Measurements from ENCODE around the gene OR52J3. TPM values are rescaled to one million over a fixed set of nuclear protein-coding genes. Genes with fewer than 3 reads are reported as not detected.

Gene OR52J3
- total and polyA plus RNA-seq, 2 of the 8 experiments (the other 6 are each of a cell fraction or from before 2014, with no cell fraction given): not detected

DNA sequence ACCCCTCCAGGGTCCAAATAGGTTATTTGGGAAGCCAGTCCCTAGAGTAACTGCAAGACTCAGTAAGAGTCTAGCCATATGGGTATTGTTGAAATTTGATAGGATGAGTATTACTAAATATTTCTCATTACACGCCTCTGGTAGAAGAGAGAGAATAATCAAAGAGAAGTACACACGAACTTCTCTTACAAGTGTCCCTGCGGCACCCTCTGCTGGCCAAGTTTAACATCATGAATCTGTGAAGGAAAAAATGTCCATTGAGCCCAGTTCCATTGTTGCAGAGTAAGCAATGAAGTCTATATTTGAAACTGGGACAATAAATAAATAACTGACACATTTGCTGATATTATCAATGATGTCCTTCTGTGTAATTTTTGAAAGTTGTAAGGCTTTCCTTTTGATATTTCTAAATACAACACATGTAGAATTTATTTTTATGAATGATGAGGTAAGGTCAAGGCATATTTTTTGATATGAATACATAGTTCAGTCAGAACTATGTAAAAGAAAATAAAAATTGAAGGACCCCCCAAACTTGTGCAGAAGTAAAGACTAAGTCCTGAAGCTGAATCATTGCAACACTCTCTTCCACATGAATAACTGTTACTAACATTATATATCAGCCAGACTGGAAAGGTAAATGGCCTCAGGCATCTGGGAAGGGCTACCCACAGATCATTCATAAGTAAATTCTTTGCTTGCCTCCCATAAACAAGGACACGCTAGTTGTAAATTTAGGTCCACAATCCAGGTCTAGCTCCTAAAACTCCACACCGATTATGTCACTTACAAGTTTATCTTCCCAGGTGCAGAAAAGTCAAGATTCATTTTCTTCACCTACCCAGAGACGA is 41.7 kb upstream of the OR52J3 start (continued):
- TF ChIP-seq SIRT6 (IDR thresholded peaks at IDR 0.05; ENCODE audit: low read length): no peak
- TF ChIP-seq, protein P1, sequence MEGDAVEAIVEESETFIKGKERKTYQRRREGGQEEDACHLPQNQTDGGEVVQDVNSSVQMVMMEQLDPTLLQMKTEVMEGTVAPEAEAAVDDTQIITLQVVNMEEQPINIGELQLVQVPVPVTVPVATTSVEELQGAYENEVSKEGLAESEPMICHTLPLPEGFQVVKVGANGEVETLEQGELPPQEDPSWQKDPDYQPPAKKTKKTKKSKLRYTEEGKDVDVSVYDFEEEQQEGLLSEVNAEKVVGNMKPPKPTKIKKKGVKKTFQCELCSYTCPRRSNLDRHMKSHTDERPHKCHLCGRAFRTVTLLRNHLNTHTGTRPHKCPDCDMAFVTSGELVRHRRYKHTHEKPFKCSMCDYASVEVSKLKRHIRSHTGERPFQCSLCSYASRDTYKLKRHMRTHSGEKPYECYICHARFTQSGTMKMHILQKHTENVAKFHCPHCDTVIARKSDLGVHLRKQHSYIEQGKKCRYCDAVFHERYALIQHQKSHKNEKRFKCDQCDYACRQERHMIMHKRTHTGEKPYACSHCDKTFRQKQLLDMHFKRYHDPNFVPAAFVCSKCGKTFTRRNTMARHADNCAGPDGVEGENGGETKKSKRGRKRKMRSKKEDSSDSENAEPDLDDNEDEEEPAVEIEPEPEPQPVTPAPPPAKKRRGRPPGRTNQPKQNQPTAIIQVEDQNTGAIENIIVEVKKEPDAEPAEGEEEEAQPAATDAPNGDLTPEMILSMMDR (IDR thresholded peaks at IDR 0.05; ENCODE audit: control extremely low read depth in 1 of 3, insufficient read depth in 1 of 3, low read depth in 1 of 3, low read length in 3 of 3): peak in 2 of 3 experiments; percentile 65 to 71; a peak in 3 of 4 replicates
- TF ChIP-seq, protein P2, sequence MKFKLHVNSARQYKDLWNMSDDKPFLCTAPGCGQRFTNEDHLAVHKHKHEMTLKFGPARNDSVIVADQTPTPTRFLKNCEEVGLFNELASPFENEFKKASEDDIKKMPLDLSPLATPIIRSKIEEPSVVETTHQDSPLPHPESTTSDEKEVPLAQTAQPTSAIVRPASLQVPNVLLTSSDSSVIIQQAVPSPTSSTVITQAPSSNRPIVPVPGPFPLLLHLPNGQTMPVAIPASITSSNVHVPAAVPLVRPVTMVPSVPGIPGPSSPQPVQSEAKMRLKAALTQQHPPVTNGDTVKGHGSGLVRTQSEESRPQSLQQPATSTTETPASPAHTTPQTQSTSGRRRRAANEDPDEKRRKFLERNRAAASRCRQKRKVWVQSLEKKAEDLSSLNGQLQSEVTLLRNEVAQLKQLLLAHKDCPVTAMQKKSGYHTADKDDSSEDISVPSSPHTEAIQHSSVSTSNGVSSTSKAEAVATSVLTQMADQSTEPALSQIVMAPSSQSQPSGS (IDR thresholded peaks at IDR 0.05; ENCODE audit: low read length): no peak

All from H1 (cell line).